ENCODE data around the gene EGFR. TPM values are rescaled to one million over a fixed set of nuclear protein-coding genes. Genes with fewer than 3 reads are reported as not detected.
A peak's percentile ranks its signal among the peaks of the same experiment; 100 is the strongest.

EGFR gene
- total RNA-seq, 4 donors from 2014 or later, result 79.3 to 125 (median 110) TPM

- H3K27ac ChIP-seq (replicated peaks in 1 of 4), result peak overlapping the region; percentile 87 to 94 (median 90)
- DNase-seq (ENCODE audit: extremely low spot score), result no peak
- WGBS, result 70% methylated on average over 4 of the region's 4 CpGs
- H3K36me3 ChIP-seq, result no peaks in the 10 kb centered on the region
- TF ChIP-seq CTCF (IDR thresholded peaks at IDR 0.05) (no peak), POLR2A (IDR thresholded peaks at IDR 0.05; ENCODE audit: low read depth) (no peak), POLR2AphosphoS5 (IDR thresholded peaks at IDR 0.05) (no peak), EP300 (IDR thresholded peaks at IDR 0.05) (no peak)
- H3K4me1 ChIP-seq, result peaks cover 51 to 58% (median 55%) of the 10 kb centered on the region in 4 donors
- no peak overlapping the region for H3K4me3 ChIP-seq
- H3K27me3 ChIP-seq, result no peaks in the 10 kb centered on the region
- H3K9me3 ChIP-seq, result no peaks in the 10 kb centered on the region
- intact Hi-C loops (cut with DNase I), result no loop called here
Measured at GRCh38 chr7:55134359-55134725, 115.5 kb downstream of the EGFR start.

GRCh38 chr7:55134786-55135185, 116.0 kb downstream of the EGFR start:
- no peak for TF ChIP-seq EP300 (IDR thresholded peaks at IDR 0.05)
- intact Hi-C loops (cut with DNase I), result no loop called here
- 97% methylated on average over 2 of the region's 2 CpGs for WGBS
- H3K36me3 ChIP-seq, result no peaks in the 10 kb centered on the region
- H3K27ac ChIP-seq (replicated peaks in 1 of 4), result peak overlapping the region; percentile 87 to 94 (median 90)
- peaks cover 49 to 58% (median 55%) of the 10 kb centered on the region in 4 donors for H3K4me1 ChIP-seq
- H3K9me3 ChIP-seq, result no peaks in the 10 kb centered on the region
- DNase-seq (ENCODE audit: extremely low spot score), result no peak
- no peak overlapping the region for H3K4me3 ChIP-seq
- H3K27me3 ChIP-seq, result no peaks in the 10 kb centered on the region

- Histone ChIP-seq H3K27me3 (no peaks in the 10 kb centered on the region), H3K4me3 (no peak overlapping the region), H3K36me3 (no peaks in the 10 kb centered on the region), H3K4me1 (peaks cover 48 to 58% (median 55%) of the 10 kb centered on the region in 4 donors), H3K9me3 (no peaks in the 10 kb centered on the region), H3K27ac (replicated peaks in 1 of 4) (peak overlapping the region in 3 of 4 donors; percentile 87 to 90 (median 89))
- TF ChIP-seq EP300 (IDR thresholded peaks at IDR 0.05) (no peak), CTCF (IDR thresholded peaks at IDR 0.05) (no peak), POLR2A (IDR thresholded peaks at IDR 0.05; ENCODE audit: low read depth) (no peak), POLR2AphosphoS5 (IDR thresholded peaks at IDR 0.05) (no peak)
- no peak for DNase-seq (ENCODE audit: extremely low spot score)
- intact Hi-C loops (cut with DNase I), result no loop called here
Measured at GRCh38 chr7:55135462-55135861, 116.6 kb downstream of the EGFR start.

- intact Hi-C loops (cut with DNase I), result no loop called here
- Histone ChIP-seq H3K36me3 (peaks cover 0 to 12% (median 10%) of the 10 kb centered on the region in 4 donors), H3K27me3 (no peaks in the 10 kb centered on the region), H3K4me3 (no peak overlapping the region), H3K27ac (replicated peaks in 1 of 4) (no peak overlapping the region), H3K4me1 (peaks cover 22 to 50% (median 43%) of the 10 kb centered on the region in 4 donors), H3K9me3 (no peaks in the 10 kb centered on the region)
- 96% methylated on average over 2 of the region's 2 CpGs for WGBS
- DNase-seq (ENCODE audit: extremely low spot score), result peak; percentile 31
- TF ChIP-seq POLR2AphosphoS5 (IDR thresholded peaks at IDR 0.05) (no peak), POLR2A (IDR thresholded peaks at IDR 0.05; ENCODE audit: low read depth) (no peak), CTCF (IDR thresholded peaks at IDR 0.05) (no peak), EP300 (IDR thresholded peaks at IDR 0.05) (no peak)
Measured at GRCh38 chr7:55138663-55139062, 119.8 kb downstream of the EGFR start.

GRCh38 chr7:55140221-55140940, 121.6 kb downstream of the EGFR start:
- peaks cover 0 to 27% (median 21%) of the 10 kb centered on the region in 4 donors for H3K36me3 ChIP-seq
- intact Hi-C loops (cut with DNase I), result no loop called here
- H3K9me3 ChIP-seq, result no peaks in the 10 kb centered on the region
- 27% methylated on average over 8 of the region's 8 CpGs for WGBS
- peak; percentile 89 for DNase-seq (ENCODE audit: extremely low spot score)
- TF ChIP-seq EP300 (IDR thresholded peaks at IDR 0.05) (no peak), POLR2AphosphoS5 (IDR thresholded peaks at IDR 0.05) (peak in 1 of 2 donors; percentile 41)
- no peak overlapping the region for H3K4me3 ChIP-seq
- H3K4me1 ChIP-seq, result peaks cover 12 to 40% (median 32%) of the 10 kb centered on the region in 4 donors
- no peaks in the 10 kb centered on the region for H3K27me3 ChIP-seq
- H3K27ac ChIP-seq (replicated peaks in 1 of 4), result peak overlapping the region; percentile 48 to 66 (median 60)

All from esophagus muscularis mucosa (tissue), 4 donors.